ENCODE measurements around the gene MICAL2.

MICAL2 gene

GRCh38 chr11:12216041-12216451 is 105.7 kb downstream of the MICAL2 start:
- CTCF ChIA-PET: no interaction called here
- no peak for TF ChIP-seq CTCF (conservative IDR thresholded peaks at IDR 0.05; ENCODE audit: low read depth)
- DNase-seq (ENCODE audit: low spot score): no peak
- H3K27ac ChIP-seq: no peak overlapping the region
- POLR2A ChIA-PET (ENCODE audit: low non-redundant PET): interaction anchor here (1.2 kb wide), 1 partner anchor 90 kb away, joined by 15 read pairs; no protein-coding TSS in a partner anchor

- no peak for DNase-seq (ENCODE audit: low spot score)
- H3K27ac ChIP-seq: no peak overlapping the region
- no peak for TF ChIP-seq CTCF (conservative IDR thresholded peaks at IDR 0.05; ENCODE audit: low read depth)
- CTCF ChIA-PET: no interaction called here
- POLR2A ChIA-PET (ENCODE audit: low non-redundant PET): no interaction called here
Measured at GRCh38 chr11:12216671-12217374, 106.4 kb downstream of the MICAL2 start.

GRCh38 chr11:12217879-12218278 is 107.5 kb downstream of the MICAL2 start:
- TF ChIP-seq CTCF (conservative IDR thresholded peaks at IDR 0.05; ENCODE audit: low read depth): no peak
- CTCF ChIA-PET: interaction anchor here (0.6 kb wide), 1 partner anchor 1447 kb away, joined by 3 read pairs; no protein-coding TSS in a partner anchor

GRCh38 chr11:12218909-12219308 is 108.5 kb downstream of the MICAL2 start:
- ChIA-PET CTCF (no interaction called here), POLR2A (ENCODE audit: low non-redundant PET) (no interaction called here)
- H3K27ac ChIP-seq: no peak overlapping the region
- TF ChIP-seq CTCF (conservative IDR thresholded peaks at IDR 0.05; ENCODE audit: low read depth): no peak
- DNase-seq (ENCODE audit: low spot score): no peak

More at GRCh38 chr11:12217879-12218278, 107.5 kb downstream of the MICAL2 start:
- no peak overlapping the region; the same call in 1 of the 2 replicates for H3K27ac ChIP-seq
- no peak for DNase-seq (ENCODE audit: low spot score)
- POLR2A ChIA-PET (ENCODE audit: low non-redundant PET): no interaction called here

- TF ChIP-seq CTCF (conservative IDR thresholded peaks at IDR 0.05; ENCODE audit: low read depth): no peak
- CTCF ChIA-PET: interaction anchor here (0.6 kb wide), 1 partner anchor 61 kb away, joined by 3 read pairs; no protein-coding TSS in a partner anchor
- DNase-seq (ENCODE audit: low spot score): no peak
- H3K27ac ChIP-seq: no peak overlapping the region
- POLR2A ChIA-PET (ENCODE audit: low non-redundant PET): interaction anchor here (0.6 kb wide), 1 partner anchor 23 kb away, joined by 5 read pairs; no protein-coding TSS in a partner anchor
Measured at GRCh38 chr11:12219757-12220156, 109.4 kb downstream of the MICAL2 start.

- H3K27ac ChIP-seq: peak overlapping the region; percentile 13; the same call in 1 of the 2 replicates
- no peak for TF ChIP-seq CTCF (conservative IDR thresholded peaks at IDR 0.05; ENCODE audit: low read depth)
- DNase-seq (ENCODE audit: low spot score): no peak
- CTCF ChIA-PET: interaction anchor here (0.7 kb wide), 1 partner anchor 16 kb away, joined by 3 read pairs; no protein-coding TSS in a partner anchor
- POLR2A ChIA-PET (ENCODE audit: low non-redundant PET): no interaction called here
Measured at GRCh38 chr11:12220305-12220704, 109.9 kb downstream of the MICAL2 start.
